ENCODE measurements around the gene TMEM184B.

Gene TMEM184B

DNA sequence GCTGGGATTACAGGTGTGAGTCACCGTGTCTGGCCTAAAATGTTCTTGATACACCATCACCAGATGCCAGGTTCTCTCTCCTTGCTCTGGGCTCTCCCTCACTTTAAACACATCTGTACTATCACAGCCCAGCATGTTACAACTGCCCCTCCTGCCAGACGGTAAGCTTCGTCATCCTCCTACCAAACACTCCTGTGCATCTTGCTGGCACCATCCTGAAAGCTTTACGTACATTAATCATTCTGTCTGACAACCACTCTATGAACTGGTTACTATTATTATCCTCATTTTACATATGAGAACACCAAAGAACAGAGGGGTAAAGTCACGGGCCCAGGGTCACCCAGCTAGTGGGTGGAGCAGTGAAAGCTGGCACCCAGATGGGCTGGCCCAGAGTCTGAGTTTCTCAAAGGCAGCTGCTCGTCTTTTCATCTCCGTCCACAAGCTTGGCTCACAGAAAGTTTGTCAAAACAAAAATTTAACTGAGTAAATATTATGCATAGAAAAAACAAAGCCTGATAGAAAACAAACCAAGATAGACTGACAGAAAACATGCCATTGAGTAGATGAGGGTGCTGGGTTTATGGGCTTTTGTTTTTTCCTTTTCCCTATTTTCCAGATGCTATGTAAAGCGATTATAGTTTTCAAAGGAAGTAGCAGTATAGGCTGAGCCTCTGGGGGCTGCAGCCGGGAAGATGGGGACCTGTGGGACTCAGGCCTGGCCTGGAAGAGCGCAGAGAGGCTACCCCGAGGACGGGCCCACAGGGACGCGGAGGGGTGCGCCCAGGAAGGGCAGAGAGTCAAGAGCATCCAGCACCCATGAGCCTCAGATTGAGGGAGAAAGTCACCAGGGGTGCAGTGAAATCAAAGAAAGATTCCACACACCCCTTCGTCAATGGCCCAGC lies 100.6 kb downstream of the TMEM184B start:
- no peak overlapping the region for H3K4me3 ChIP-seq (ENCODE audit: low read depth, low read length)
- DNase-seq (ENCODE audit: low read depth), result no peak
- TF ChIP-seq CTCF (conservative IDR thresholded peaks at IDR 0.05; ENCODE audit: low read depth, low read length), result no peak

DNA sequence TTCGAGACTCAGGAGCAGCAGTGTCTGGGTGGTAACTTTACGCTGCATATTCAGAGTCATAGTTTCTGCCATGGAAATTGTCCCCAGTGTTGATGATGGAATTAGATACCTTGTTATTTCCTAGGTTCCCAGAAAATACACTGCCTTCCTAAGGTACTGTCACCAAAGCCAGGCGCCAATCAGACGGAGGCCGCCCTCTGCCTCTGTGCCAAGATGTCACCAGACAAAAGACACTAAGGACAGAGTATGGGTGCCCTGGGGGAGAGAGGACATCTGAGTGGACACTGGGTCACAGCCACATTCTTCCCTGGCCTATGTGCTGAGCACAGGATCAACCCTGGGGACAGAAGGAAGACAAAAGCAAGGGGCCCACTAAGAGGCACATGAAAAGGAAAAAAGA lies 102.3 kb downstream of the TMEM184B start:
- no peak for TF ChIP-seq CTCF (conservative IDR thresholded peaks at IDR 0.05; ENCODE audit: low read depth, low read length)
- no peak overlapping the region for H3K4me3 ChIP-seq (ENCODE audit: low read depth, low read length)
- DNase-seq (ENCODE audit: low read depth), result no peak

Data from choroid plexus epithelial cell (primary cell).